PFSK-1 (cell line): ENCODE measurements around the gene NISCH.

Experiments used
- POLR2AphosphoS5 ChIP-seq: IDR thresholded peaks from 2 replicates; pipeline ENCODE4 v1.6.1; 2012; ENCODE audit warnings: low read depth, mild to moderate bottlenecking, control low read depth, low read length, moderate library complexity
- REST ChIP-seq, 2 experiments: IDR thresholded peaks; 2 replicates each; pipeline versions ENCODE4 v1.6.1 to v1.8.0; 2011 to 2012; ENCODE audit warnings: low read depth in 2 of 2, low read length in 2 of 2, control low read depth in 1 of 2, inconsistent platforms in 1 of 2, mild to moderate bottlenecking in 1 of 2, moderate library complexity in 1 of 2; ENCODE audit not compliant: insufficient read depth in 1 of 2
- SIN3A ChIP-seq: IDR thresholded peaks from 2 replicates; pipeline ENCODE4 v1.6.1; 2012; ENCODE audit warnings: mild to moderate bottlenecking, low read length, moderate library complexity, borderline replicate concordance; ENCODE audit not compliant: insufficient read depth
- TAF1 ChIP-seq: IDR thresholded peaks from 2 replicates; pipeline ENCODE4 v1.6.1; 2012; ENCODE audit warnings: low read length, control low read depth, borderline replicate concordance; ENCODE audit not compliant: insufficient read depth

GRCh38 chr3:52406231-52406661 is 49.2 kb upstream of the NISCH start:
- no peak for TF ChIP-seq REST (IDR thresholded peaks at IDR 0.05; ENCODE audit: insufficient read depth in 1 of 2, low read depth in 2 of 2, low read length in 2 of 2)
- TF ChIP-seq POLR2AphosphoS5: no peak
- TF ChIP-seq SIN3A: no peak
- no peak for TF ChIP-seq TAF1
